ENCODE results near the gene AP1B1.
"Not testable (repeated sequence)": the region's sequence is repeated elsewhere in the genome, so short reads cannot be mapped to it uniquely, and the experiment has no call there.

AP1B1 gene

GRCh38 chr22:29387921-29388758 lies at the start of gene AP1B1:
Gene AP1B1 (minus strand): TSS chr22:29388570. CDS start chr22:29367243, 21,327 bp downstream.
- peak; percentile 91 for DNase-seq

GRCh38 chr22:29435236-29436136 lies 47.1 kb upstream of the AP1B1 start:
- no peak for DNase-seq

- no peak for DNase-seq
These were observed 45.9 kb upstream of the AP1B1 start for GRCh38 chr22:29434288-29434687.

- no peak for DNase-seq
These were observed 45.5 kb upstream of the AP1B1 start for GRCh38 chr22:29433856-29434255.

- no peak for DNase-seq
These were observed 43.6 kb upstream of the AP1B1 start for GRCh38 chr22:29431986-29432385.

- DNase-seq: no peak
These were observed 38.9 kb upstream of the AP1B1 start for GRCh38 chr22:29427176-29427760.

GRCh38 chr22:29426476-29426875 lies 38.1 kb upstream of the AP1B1 start:
- no peak for DNase-seq

- not testable (repeated sequence) for DNase-seq
These were observed 30.3 kb upstream of the AP1B1 start for GRCh38 chr22:29418704-29419103.

- peak; percentile 61 for DNase-seq
These were observed 26.7 kb upstream of the AP1B1 start for GRCh38 chr22:29414951-29415591.

- not testable (repeated sequence) for DNase-seq
These were observed 24.4 kb upstream of the AP1B1 start for GRCh38 chr22:29412772-29413171.

GRCh38 chr22:29411569-29412211 lies 23.3 kb upstream of the AP1B1 start:
- not testable (repeated sequence) for DNase-seq

- DNase-seq: no peak
These were observed 20.6 kb upstream of the AP1B1 start for GRCh38 chr22:29408940-29409339.

GRCh38 chr22:29401538-29401937 lies 13.2 kb upstream of the AP1B1 start:
- not testable (repeated sequence) for DNase-seq

- no peak for DNase-seq
These were observed 12.2 kb upstream of the AP1B1 start for GRCh38 chr22:29400576-29400975.

- no peak for DNase-seq
These were observed 9.4 kb upstream of the AP1B1 start for GRCh38 chr22:29397791-29398190.

- DNase-seq: no peak
These were observed 7.8 kb upstream of the AP1B1 start for GRCh38 chr22:29396126-29396525.

- peak; percentile 60 for DNase-seq
These were observed 6.7 kb upstream of the AP1B1 start for GRCh38 chr22:29394931-29395581.

GRCh38 chr22:29393019-29393608 lies 4.7 kb upstream of the AP1B1 start:
- no peak for DNase-seq

- DNase-seq: no peak
These were observed 3.2 kb upstream of the AP1B1 start for GRCh38 chr22:29391546-29391945.

- no peak for DNase-seq
These were observed 1.9 kb upstream of the AP1B1 start for GRCh38 chr22:29390270-29390669.

- no peak for DNase-seq
These were observed 355 bp upstream of the AP1B1 start for GRCh38 chr22:29388759-29389090.

Data from activated T-cell treated with anti-CD3 and anti-CD28 coated beads for 4 hours (primary cell).